Breast epithelium (tissue), 4 donors: Measurements from ENCODE around the gene CAB39. TPM values are rescaled to one million over a fixed set of nuclear protein-coding genes. Genes with fewer than 3 reads are reported as not detected.

Experiments used
- DNase-seq, 2 donors: peaks; one replicate each; pipeline ENCODE4 v3.0.0-alpha.2; 2019; ENCODE audit warnings: low spot score in 2 of 2
- H3K27ac ChIP-seq, 2 donors: fragments of 200-600 bp; sonication (generic) in 1 of 2; one replicate each; pipeline ENCODE4 v1.5.1; 2016 to 2019; ENCODE audit warnings: mild to moderate bottlenecking in 1 of 2
- H3K27me3 ChIP-seq, 2 donors: fragments of 200-600 bp; sonication (generic) in 1 of 2; one replicate each; pipeline versions ENCODE4 v1.5.1 to v1.6.0; 2017 to 2019; ENCODE audit warnings: control low read depth in 1 of 2, mild to moderate bottlenecking in 1 of 2
- H3K36me3 ChIP-seq: fragments of 200-600 bp; one replicate; pipeline ENCODE4 v1.5.1; 2019
- H3K4me1 ChIP-seq, 2 donors: fragments of 200-600 bp; sonication (generic); one replicate each; pipeline ENCODE4 v1.5.1; 2016 to 2019; ENCODE audit warnings: control low read depth in 1 of 2
- H3K4me3 ChIP-seq, 3 donors: fragments of 200-600 bp; sonication (generic); 1 replicate in 2 of 3; 2 replicates in 1 of 3; pipeline ENCODE4 v1.5.1; 2016 to 2019; ENCODE audit warnings: mild to moderate bottlenecking in 3 of 3, moderate library complexity in 2 of 3
- H3K9me3 ChIP-seq, 2 donors: fragments of 200-600 bp; sonication (generic) in 1 of 2; one replicate each; pipeline ENCODE4 v1.5.1; 2016 to 2019; ENCODE audit warnings: control low read depth in 1 of 2
- CTCF ChIP-seq, 3 donors: fragments of 450-650 bp; IDR thresholded peaks; one replicate each; pipeline ENCODE4 v1.5.1; 2016 to 2017; ENCODE audit warnings: antibody characterized with exemption in 3 of 3, mild to moderate bottlenecking in 3 of 3, moderate library complexity in 3 of 3
- POLR2A ChIP-seq: fragments of 450-650 bp; IDR thresholded peaks from one replicate; pipeline ENCODE4 v1.6.1; 2016; ENCODE audit warnings: antibody characterized with exemption, mild to moderate bottlenecking, moderate library complexity
- POLR2AphosphoS5 ChIP-seq, 3 donors: sonication (generic); formaldehyde crosslinking; IDR thresholded peaks; one replicate each; pipeline ENCODE4 v1.6.1; 2017; ENCODE audit warnings: antibody characterized with exemption in 3 of 3
- intact Hi-C: fragments of 100-400 bp; cut with DNase I; formaldehyde crosslinking; loops from one replicate; pipeline ENCODE4 v1.15.1; 2023; ENCODE audit warnings: low total_unique reads
- total RNA-seq, 3 donors: library from RNA; depleted of rRNA; stranded (reverse); fragments of >200 nt; gene quantifications; one replicate each; pipeline ENCODE4 v1.1.0, GENCODE V29; 2016

Gene CAB39
- total RNA-seq, 3 donors from 2014 or later, result 79.0 to 85.9 (median 83.4) TPM

- no peak overlapping the region for H3K4me3 ChIP-seq
- intact Hi-C loops, result no loop called here
- TF ChIP-seq POLR2A (no peak), CTCF (IDR thresholded peaks at IDR 0.05) (no peak), POLR2AphosphoS5 (IDR thresholded peaks at IDR 0.05) (no peak)
- DNase-seq, result no peak
- no peak overlapping the region for H3K27ac ChIP-seq
- H3K9me3 ChIP-seq, result no peaks in the 10 kb centered on the region
- no peaks in the 10 kb centered on the region for H3K4me1 ChIP-seq
- H3K36me3 ChIP-seq, result no peaks in the 10 kb centered on the region
- H3K27me3 ChIP-seq, result no peaks in the 10 kb centered on the region
Observed at GRCh38 chr2:230691005-230691647, 21.5 kb upstream of the CAB39 start.

GRCh38 chr2:230692760-230693159, 19.9 kb upstream of the CAB39 start:
- Histone ChIP-seq H3K4me1 (no peaks in the 10 kb centered on the region), H3K27me3 (no peaks in the 10 kb centered on the region), H3K9me3 (no peaks in the 10 kb centered on the region), H3K4me3 (no peak overlapping the region), H3K36me3 (no peaks in the 10 kb centered on the region), H3K27ac (no peak overlapping the region)
- intact Hi-C loops, result no loop called here
- TF ChIP-seq POLR2AphosphoS5 (IDR thresholded peaks at IDR 0.05), result no peak
- no peak for TF ChIP-seq CTCF (IDR thresholded peaks at IDR 0.05)
- DNase-seq, result no peak

- Histone ChIP-seq H3K27ac (no peak overlapping the region), H3K4me3 (no peak overlapping the region), H3K9me3 (no peaks in the 10 kb centered on the region), H3K4me1 (no peaks in the 10 kb centered on the region), H3K36me3 (no peaks in the 10 kb centered on the region), H3K27me3 (no peaks in the 10 kb centered on the region)
- intact Hi-C loops, result no loop called here
- TF ChIP-seq POLR2AphosphoS5 (IDR thresholded peaks at IDR 0.05) (no peak), CTCF (IDR thresholded peaks at IDR 0.05) (no peak), POLR2A (no peak)
- no peak for DNase-seq
Observed at GRCh38 chr2:230693411-230693810, 19.2 kb upstream of the CAB39 start.

- no peaks in the 10 kb centered on the region for H3K4me1 ChIP-seq
- no peaks in the 10 kb centered on the region for H3K36me3 ChIP-seq
- TF ChIP-seq POLR2A, result no peak
- no peak for TF ChIP-seq CTCF (IDR thresholded peaks at IDR 0.05)
- H3K27me3 ChIP-seq, result no peaks in the 10 kb centered on the region
- no peak for DNase-seq
- H3K9me3 ChIP-seq, result no peaks in the 10 kb centered on the region
- H3K27ac ChIP-seq, result no peak overlapping the region
- no peak overlapping the region for H3K4me3 ChIP-seq
- intact Hi-C loops, result no loop called here
Observed at GRCh38 chr2:230694241-230694640, 18.4 kb upstream of the CAB39 start.

GRCh38 chr2:230695551-230695950, 17.1 kb upstream of the CAB39 start:
- TF ChIP-seq POLR2A (no peak), POLR2AphosphoS5 (IDR thresholded peaks at IDR 0.05) (no peak), CTCF (IDR thresholded peaks at IDR 0.05) (no peak)
- intact Hi-C loops, result no loop called here
- Histone ChIP-seq H3K36me3 (no peaks in the 10 kb centered on the region), H3K27ac (no peak overlapping the region), H3K9me3 (no peaks in the 10 kb centered on the region), H3K27me3 (no peaks in the 10 kb centered on the region), H3K4me3 (no peak overlapping the region), H3K4me1 (no peaks in the 10 kb centered on the region)
- DNase-seq, result no peak
